ENCODE measurements around the gene ADAMTS1.

ADAMTS1 gene

GRCh38 chr21:26844258-26845065 lies 747 bp downstream of the ADAMTS1 start:
- DNase-seq, result no peak

GRCh38 chr21:26843933-26844257 lies 1.3 kb downstream of the ADAMTS1 start:
- DNase-seq, result no peak

- DNase-seq, result no peak
Observed at GRCh38 chr21:26842974-26843932, 2.0 kb downstream of the ADAMTS1 start.

GRCh38 chr21:26842300-26842699 lies 2.9 kb downstream of the ADAMTS1 start:
- DNase-seq, result no peak

- DNase-seq, result no peak
Observed at GRCh38 chr21:26840912-26841311, 4.3 kb downstream of the ADAMTS1 start.

GRCh38 chr21:26840201-26840600 lies 5.0 kb downstream of the ADAMTS1 start:
- no peak for DNase-seq

- no peak for DNase-seq
Observed at GRCh38 chr21:26837539-26837938, 7.7 kb downstream of the ADAMTS1 start.

- DNase-seq, result no peak
Observed at GRCh38 chr21:26836528-26836927, 8.7 kb downstream of the ADAMTS1 start.

GRCh38 chr21:26835714-26836265 lies 9.4 kb downstream of the ADAMTS1 start:
- no peak for DNase-seq

GRCh38 chr21:26835027-26835713 lies 10.0 kb downstream of the ADAMTS1 start:
- DNase-seq, result no peak

GRCh38 chr21:26834181-26834905 lies 10.9 kb downstream of the ADAMTS1 start:
- DNase-seq, result no peak

GRCh38 chr21:26833460-26833939 lies 11.7 kb downstream of the ADAMTS1 start:
- no peak for DNase-seq

- DNase-seq, result no peak
Observed at GRCh38 chr21:26833011-26833410, 12.2 kb downstream of the ADAMTS1 start.

- no peak for DNase-seq
Observed at GRCh38 chr21:26832546-26832945, 12.7 kb downstream of the ADAMTS1 start.

- DNase-seq, result no peak
Observed at GRCh38 chr21:26826801-26827200, 18.4 kb downstream of the ADAMTS1 start.

- no peak for DNase-seq
Observed at GRCh38 chr21:26820509-26820908, 24.7 kb downstream of the ADAMTS1 start.

- no peak for DNase-seq
Observed at GRCh38 chr21:26819740-26820324, 25.4 kb downstream of the ADAMTS1 start.

- DNase-seq, result no peak
Observed at GRCh38 chr21:26818906-26819305, 26.3 kb downstream of the ADAMTS1 start.

GRCh38 chr21:26815197-26815596 lies 30.0 kb downstream of the ADAMTS1 start:
- no peak for DNase-seq

GRCh38 chr21:26814386-26814785 lies 30.8 kb downstream of the ADAMTS1 start:
- DNase-seq, result no peak

GRCh38 chr21:26813426-26813998 lies 31.7 kb downstream of the ADAMTS1 start:
- DNase-seq, result no peak
